ENCODE measurements around the gene HAUS8.
"Not testable (repeated sequence)": the region's sequence is repeated elsewhere in the genome, so short reads cannot be mapped to it uniquely, and the experiment has no call there.

The HAUS8 gene

GRCh38 chr19:17026706-17027534 is 48.3 kb downstream of the HAUS8 start, which contains the start of gene CPAMD8:
Gene CPAMD8 (minus strand): TSS chr19:17026810. CDS start chr19:17026642, 168 bp downstream.
- no peak for DNase-seq

GRCh38 chr19:17025991-17026658 is 49.1 kb downstream of the HAUS8 start:
- no peak for DNase-seq

GRCh38 chr19:17025361-17025760 is 49.9 kb downstream of the HAUS8 start:
- DNase-seq, result no peak

DNA sequence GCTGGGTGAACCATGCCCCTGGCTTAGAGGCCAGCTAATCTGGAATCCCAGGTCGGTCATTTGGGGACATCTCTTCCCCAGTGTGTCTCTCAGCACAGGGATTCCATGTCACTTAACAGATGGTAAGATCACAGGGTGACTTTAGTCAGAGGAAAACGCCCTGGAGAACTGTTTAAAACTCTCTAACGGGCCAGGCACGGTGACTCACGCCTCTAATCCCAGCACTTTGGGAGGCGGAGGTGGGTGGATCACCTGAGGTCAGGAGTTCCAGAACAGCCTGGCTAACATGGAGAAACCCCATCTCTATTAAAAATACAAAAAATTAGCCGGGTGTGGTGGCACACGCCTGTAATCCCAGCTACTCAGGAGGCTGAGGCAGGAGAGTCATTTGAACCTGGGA is 50.3 kb downstream of the HAUS8 start:
- not testable (repeated sequence) for DNase-seq

DNA sequence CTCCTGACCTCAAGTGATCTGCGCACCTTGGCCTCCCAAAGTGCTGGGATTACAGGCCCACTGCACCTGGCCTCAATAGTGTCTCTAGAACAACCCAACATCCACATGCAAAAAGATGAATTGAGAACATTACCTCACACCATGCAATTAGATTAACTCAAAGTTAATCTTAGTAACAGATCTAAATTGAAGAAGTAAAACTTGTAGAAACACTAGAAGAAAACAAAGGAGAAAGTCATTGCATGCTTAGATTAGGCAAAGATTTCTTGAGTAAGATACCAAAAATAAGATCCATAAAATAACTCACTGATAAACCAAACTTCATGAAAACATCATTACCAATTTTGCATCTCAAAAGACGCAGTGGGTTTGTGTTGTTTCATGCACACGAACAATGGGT is 51.4 kb downstream of the HAUS8 start:
- no peak for DNase-seq

DNA sequence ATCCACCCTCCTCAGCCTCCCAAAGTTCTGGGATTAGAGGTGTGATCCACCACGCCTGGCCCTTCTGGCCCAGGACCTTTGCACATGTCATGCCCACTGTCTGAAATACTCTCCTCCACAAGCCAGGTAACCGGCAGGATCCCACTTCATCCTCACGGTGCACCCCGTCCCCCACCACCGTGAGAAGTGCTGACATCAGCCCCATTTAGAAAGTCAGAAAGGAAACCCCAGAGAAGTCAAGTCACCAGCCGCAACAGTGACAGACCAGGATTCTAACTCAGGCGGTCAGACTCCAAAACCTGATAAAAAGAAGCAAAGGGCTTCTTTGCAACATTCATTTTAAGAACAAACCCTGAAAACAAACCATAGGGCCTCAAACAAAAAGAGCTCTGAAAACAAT is 52.5 kb downstream of the HAUS8 start:
- DNase-seq, result no peak

- no peak for DNase-seq
These were observed 53.3 kb downstream of the HAUS8 start for GRCh38 chr19:17021793-17022590.

DNA sequence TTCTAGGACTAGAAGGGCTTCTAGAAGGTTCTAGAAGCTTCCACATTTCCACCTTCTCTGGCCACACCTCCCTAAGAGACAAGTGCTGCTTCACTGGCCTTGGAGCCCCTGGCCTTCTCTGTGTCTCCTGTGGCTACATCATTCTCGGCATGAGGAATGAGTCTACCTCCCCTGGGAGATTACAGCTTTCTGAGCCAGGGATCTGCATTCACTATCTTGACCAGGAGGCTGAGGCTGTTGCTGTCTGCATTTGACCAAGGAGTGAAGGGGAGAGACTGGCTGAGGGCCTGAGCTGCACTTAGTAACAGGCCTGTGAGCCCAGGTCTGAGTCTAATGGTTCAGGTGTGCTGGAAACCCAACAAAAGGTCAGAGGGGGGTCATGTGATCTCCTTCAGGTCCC is 53.9 kb downstream of the HAUS8 start:
- no peak for DNase-seq

DNA sequence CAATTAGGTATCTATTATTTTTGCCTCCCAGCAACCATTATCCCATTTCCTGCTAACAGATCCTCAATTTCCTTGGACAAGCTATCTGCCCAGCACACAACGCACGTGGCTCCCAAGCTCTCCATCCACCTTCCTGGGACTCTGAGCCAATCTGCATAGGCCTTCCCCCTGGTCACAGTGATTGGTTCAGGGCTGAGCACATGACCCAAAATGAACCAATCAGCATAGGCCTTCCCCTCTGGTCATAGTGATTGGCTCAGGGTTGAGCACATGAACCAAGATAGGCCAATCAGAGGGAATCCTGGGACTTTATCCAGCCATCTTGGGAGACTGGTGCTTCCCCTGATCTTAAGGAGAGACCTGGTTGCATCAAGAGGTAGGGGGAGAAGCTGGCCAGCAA is 54.4 kb downstream of the HAUS8 start:
- DNase-seq, result no peak

- no peak for DNase-seq
These were observed 54.9 kb downstream of the HAUS8 start for GRCh38 chr19:17020385-17020784.

DNA sequence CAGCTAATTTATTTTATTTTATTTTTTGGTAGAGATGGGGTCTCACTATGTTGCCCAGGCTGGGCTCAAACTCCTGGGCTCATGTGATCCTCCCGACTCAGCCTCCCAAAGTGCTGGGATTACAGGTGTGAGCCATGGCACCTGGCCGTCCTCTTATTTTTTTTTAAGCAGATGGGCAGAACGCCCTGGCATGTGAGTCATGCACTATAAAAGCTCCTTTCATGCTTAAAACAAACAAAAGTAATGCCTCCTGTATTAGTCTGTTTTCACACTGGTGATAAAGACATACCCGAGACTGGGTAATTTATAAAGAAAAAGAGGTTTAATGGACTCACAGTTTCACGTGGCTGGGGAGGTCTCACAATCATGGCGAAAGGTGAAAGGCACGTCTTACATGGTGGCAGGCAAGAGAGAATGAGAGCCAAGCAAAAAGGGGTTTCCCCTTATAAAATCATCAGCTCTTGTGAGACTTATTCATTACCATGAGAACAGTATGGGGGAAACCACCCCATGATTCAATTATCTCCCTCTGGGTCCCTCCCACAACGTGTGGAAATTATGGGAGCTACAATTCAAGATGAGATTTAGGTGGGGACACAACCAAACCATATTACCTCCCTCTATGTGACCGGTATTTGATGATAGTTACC is 60.9 kb downstream of the HAUS8 start:
- DNase-seq, result not testable (repeated sequence)

GRCh38 chr19:17011485-17011884 is 63.8 kb downstream of the HAUS8 start:
- DNase-seq, result no peak

- no peak for DNase-seq
These were observed 68.7 kb downstream of the HAUS8 start for GRCh38 chr19:17006579-17006978.

DNA sequence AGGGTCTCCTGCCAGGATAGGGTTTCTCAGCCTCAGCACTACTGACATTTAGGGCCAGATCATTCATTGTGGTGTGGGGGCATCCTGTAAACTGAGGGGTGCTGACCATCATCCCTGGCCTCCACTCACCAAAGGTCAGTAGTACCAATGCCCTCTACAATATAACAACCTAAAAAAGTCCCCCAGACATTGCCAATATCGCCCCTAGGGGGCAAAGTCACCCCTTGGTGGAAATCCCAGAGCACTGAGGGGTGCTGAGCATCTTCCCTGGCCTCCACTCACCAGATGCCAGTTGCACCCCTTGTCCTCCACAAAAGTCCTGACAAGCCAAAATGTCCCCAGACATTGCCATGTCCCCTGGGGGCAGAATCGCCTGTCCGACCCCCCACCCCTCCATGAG is 70.3 kb downstream of the HAUS8 start:
- DNase-seq, result no peak

DNA sequence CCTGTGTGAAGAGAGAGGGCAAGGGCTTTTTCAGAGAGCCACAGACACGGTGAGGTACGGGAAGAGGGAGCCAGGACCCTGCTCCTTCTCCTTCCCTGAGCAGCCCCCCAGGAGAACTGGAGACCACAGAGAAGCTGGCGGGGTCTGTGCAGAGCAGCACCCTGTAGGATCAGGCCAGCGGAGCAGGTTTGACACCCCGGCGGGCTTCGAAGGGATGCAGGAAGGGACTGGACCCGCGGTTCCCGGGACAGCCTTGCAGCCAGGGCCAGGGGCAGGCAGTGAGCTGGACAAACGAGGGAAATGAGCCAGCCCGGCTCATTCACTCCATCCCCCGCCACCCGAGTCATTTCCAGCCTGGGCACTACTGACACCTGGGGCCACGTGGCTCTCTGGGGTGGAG is 70.9 kb downstream of the HAUS8 start:
- DNase-seq, result no peak

DNA sequence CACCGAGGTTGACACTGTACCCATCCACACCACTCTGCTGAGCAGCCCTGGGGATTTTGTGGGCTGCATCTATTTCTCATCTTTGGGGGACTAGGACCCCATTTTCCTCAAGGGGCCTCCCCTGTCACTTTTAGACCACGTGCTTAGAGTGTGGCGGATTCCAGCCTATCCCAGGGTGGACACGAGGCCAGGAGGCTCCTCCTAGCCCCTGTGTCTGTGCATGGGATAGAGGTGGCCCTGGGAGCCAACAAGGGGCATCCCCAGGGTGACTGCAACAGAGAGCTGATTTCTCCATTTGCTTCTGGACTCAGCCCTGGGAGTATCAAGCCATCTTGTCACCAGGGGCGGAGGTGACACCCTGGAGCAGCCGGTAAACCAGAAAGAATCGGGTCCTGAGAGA is 72.8 kb downstream of the HAUS8 start:
- DNase-seq, result no peak

DNA sequence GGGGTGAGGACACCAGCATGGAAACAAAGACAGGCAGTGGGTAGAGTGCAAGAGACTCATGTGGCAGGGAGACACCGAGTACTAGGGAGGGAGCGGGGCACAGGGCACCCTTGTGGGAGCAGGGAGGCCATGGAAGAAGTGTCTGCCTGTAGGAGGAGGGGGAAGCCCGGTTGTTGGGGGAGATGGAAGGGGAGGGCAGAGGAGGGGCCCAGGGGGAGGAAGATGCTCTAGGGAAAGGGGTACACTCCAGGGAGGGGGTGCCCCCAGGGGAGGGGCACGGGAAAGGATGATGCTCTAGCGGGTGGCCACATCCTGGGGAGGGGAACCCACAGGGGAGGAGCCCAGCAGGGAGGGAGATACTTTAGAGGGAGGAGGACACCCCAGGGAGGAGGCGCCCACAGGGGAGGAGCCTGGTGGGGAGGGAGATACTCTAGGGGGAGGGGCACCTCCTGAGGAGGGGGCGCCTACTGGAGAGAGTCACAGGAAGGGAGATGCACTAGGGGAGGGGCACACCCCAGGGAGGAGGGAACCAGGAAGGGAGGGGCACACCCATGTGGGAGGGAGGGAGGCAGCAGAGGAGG is 73.6 kb downstream of the HAUS8 start:
- DNase-seq, result no peak

Measured in right forelimb (tissue), 1 donor.